GM12801 (cell line): ENCODE measurements around the gene FUT1.

Experiments used
- CTCF ChIP-seq: IDR thresholded peaks from one replicate; pipeline ENCODE4 v1.5.1; 2011; ENCODE audit warnings: control low read depth; ENCODE audit not compliant: insufficient read length; ENCODE audit errors: extremely low read depth

FUT1 gene

GRCh38 chr19:48795055-48795684 lies 42.7 kb upstream of the FUT1 start:
- TF ChIP-seq CTCF = no peak

GRCh38 chr19:48794291-48794690 lies 41.9 kb upstream of the FUT1 start:
- no peak for TF ChIP-seq CTCF

- TF ChIP-seq CTCF = no peak
Observed at GRCh38 chr19:48793271-48793670, 40.8 kb upstream of the FUT1 start.

GRCh38 chr19:48784527-48784926 lies 32.1 kb upstream of the FUT1 start:
- TF ChIP-seq CTCF = no peak

GRCh38 chr19:48780631-48781391 lies 28.4 kb upstream of the FUT1 start:
- no peak for TF ChIP-seq CTCF

GRCh38 chr19:48779636-48780035 lies 27.2 kb upstream of the FUT1 start:
- TF ChIP-seq CTCF = no peak

GRCh38 chr19:48777720-48778119 lies 25.3 kb upstream of the FUT1 start:
- no peak for TF ChIP-seq CTCF
